HepG2 (cell line): ENCODE data around the gene FAM187B. TPM values are rescaled to one million over a fixed set of nuclear protein-coding genes. Genes with fewer than 3 reads are reported as not detected.

ENCODE experiments used
- ATAC-seq: fragments of 200-7000 bp; cut with Tn5 transposase; 3 replicates; pipeline ENCODE4 v1.9.1; 2020; ENCODE audit warnings: mild to moderate bottlenecking, moderate library complexity
- BruUV-seq: library from RNA; stranded (reverse); fragments of 400-500 nt; replicated peaks from 2 replicates; lab custom pipeline; 2021; lab: Mats Ljungman, UMichigan
- CTCF ChIA-PET: fragments of 300-600 bp; formaldehyde crosslinking; extraction: SDS; loops from one replicate; lab custom pipeline; 2021; ENCODE audit warnings: low total read pairs, inconsistent platforms, low intra/inter-chr PET ratio; lab: Yijun Ruan, JAX
- POLR2A ChIA-PET: fragments of 350-600 bp; sonication (Branson Sonifier 250); formaldehyde crosslinking; loops from one replicate; lab custom pipeline; 2020; ENCODE audit warnings: antibody characterized with exemption, inconsistent platforms; lab: Yijun Ruan, JAX
- DNase-seq: peaks from one replicate; pipeline ENCODE4 v3.0.0-alpha.2; 2015; ENCODE audit warnings: low spot score
- FAIRE-seq: peaks from 3 replicates; lab custom pipeline; 2011; peaks lifted over from hg19 to GRCh38; lab: Jason Lieb, UNC
- H2AFZ ChIP-seq: one replicate; pipeline ENCODE4 v1.6.1; 2011; ENCODE audit warnings: low read length, inconsistent platforms
- H3K27ac ChIP-seq: fragments of 300-600 bp; 3 replicates; pipeline ENCODE4 v1.8.0; 2011; ENCODE audit warnings: mixed run types, mild to moderate bottlenecking, mixed read lengths, low read length, inconsistent platforms; ENCODE audit not compliant: insufficient read depth; ENCODE audit errors: extremely low read length
- H3K27me3 ChIP-seq, 2 experiments: fragments of 200-600 bp in 1 of 2; 2 replicates in 1 of 2; 3 replicates in 1 of 2; pipeline versions ENCODE4 v1.6.0 to v1.8.0; 2011; ENCODE audit warnings: low read length in 2 of 2, mild to moderate bottlenecking in 2 of 2, moderate library complexity in 2 of 2, inconsistent platforms in 1 of 2; ENCODE audit not compliant: insufficient read depth in 2 of 2, control insufficient read depth in 1 of 2
- H3K36me3 ChIP-seq, 2 experiments: fragments of 200-600 bp in 1 of 2; replicated peaks in 1 of 2; 2 replicates in 1 of 2; 3 replicates in 1 of 2; pipeline versions ENCODE4 v1.5.1 to v1.8.0; 2011; ENCODE audit warnings: low read length in 2 of 2, inconsistent platforms in 1 of 2; ENCODE audit not compliant: insufficient read depth in 2 of 2, control insufficient read depth in 1 of 2
- H3K4me1 ChIP-seq: 2 replicates; pipeline ENCODE4 v1.5.1; 2012; ENCODE audit warnings: low read length, inconsistent platforms; ENCODE audit not compliant: insufficient read depth
- H3K4me2 ChIP-seq: 2 replicates; pipeline ENCODE4 v1.6.0; 2011; ENCODE audit warnings: low read depth, low read length, inconsistent platforms
- H3K4me3 ChIP-seq, 3 experiments: fragments of 200-600 bp in 1 of 3; sonication (generic), shearing (Covaris generic) in 1 of 3; replicated peaks in 1 of 3; 2 replicates each; pipeline ENCODE4 v1.5.1; 2011 to 2016; ENCODE audit warnings: low read length in 3 of 3, inconsistent platforms in 2 of 3, low read depth in 2 of 3, mild to moderate bottlenecking in 2 of 3, control low read depth in 1 of 3, mixed read lengths in 1 of 3; ENCODE audit not compliant: insufficient read depth in 1 of 3
- H3K79me2 ChIP-seq: one replicate; pipeline ENCODE4 v1.6.1; 2011; ENCODE audit warnings: low read length, inconsistent platforms; ENCODE audit not compliant: insufficient read depth
- H3K9ac ChIP-seq: 2 replicates; pipeline ENCODE4 v1.6.0; 2011; ENCODE audit warnings: mild to moderate bottlenecking, low read depth, low read length, inconsistent platforms; ENCODE audit not compliant: insufficient read depth
- H3K9me3 ChIP-seq: 2 replicates; pipeline ENCODE4 v1.5.1; 2012; ENCODE audit warnings: mild to moderate bottlenecking, low read length
- H4K20me1 ChIP-seq: 2 replicates; pipeline ENCODE4 v1.6.0; 2011; ENCODE audit warnings: inconsistent platforms, mild to moderate bottlenecking, low read length, moderate library complexity; ENCODE audit not compliant: insufficient read depth
- ADNP ChIP-seq: sonication (generic); formaldehyde crosslinking; IDR thresholded peaks from 2 replicates; pipeline ENCODE4 v1.4.0; 2020; ENCODE audit warnings: missing genetic modification reagents
- AGO2 ChIP-seq: fragments of 200-400 bp; formaldehyde crosslinking; optimal IDR thresholded peaks from 2 replicates; pipeline ENCODE3; 2017; ENCODE audit warnings: mild to moderate bottlenecking, low read depth, low read length, moderate library complexity
- EEA1 ChIP-seq: sonication (generic); formaldehyde crosslinking; IDR thresholded peaks from 2 replicates; pipeline ENCODE4 v1.5.1; 2020; ENCODE audit warnings: mild to moderate bottlenecking, missing genetic modification reagents, borderline replicate concordance
- HNRNPK ChIP-seq: fragments of 200-400 bp; formaldehyde crosslinking; IDR thresholded peaks from 2 replicates; pipeline ENCODE4 v1.6.1; 2018; ENCODE audit warnings: low read length, low read depth, moderate library complexity, mild to moderate bottlenecking; ENCODE audit not compliant: poor library complexity, severe bottlenecking
- MED13 ChIP-seq: sonication (generic); formaldehyde crosslinking; IDR thresholded peaks from 2 replicates; pipeline ENCODE4 v1.5.0; 2020; ENCODE audit warnings: missing genetic modification reagents
- ONECUT2 ChIP-seq: sonication (generic); formaldehyde crosslinking; IDR thresholded peaks from 2 replicates; pipeline ENCODE4 v1.4.0; 2020; ENCODE audit warnings: missing genetic modification reagents
- POLR2A ChIP-seq, 2 experiments: IDR thresholded peaks; 2 replicates each; pipeline ENCODE4 v1.6.1; 2011; ENCODE audit warnings: low read depth in 2 of 2, low read length in 2 of 2, mild to moderate bottlenecking in 1 of 2, moderate library complexity in 1 of 2; ENCODE audit not compliant: insufficient read depth in 1 of 2
- RBFOX2 ChIP-seq: fragments of 200-400 bp; formaldehyde crosslinking; IDR thresholded peaks from 2 replicates; pipeline ENCODE4 v1.6.1; 2017; ENCODE audit warnings: low read depth, mild to moderate bottlenecking, low read length
- SKI ChIP-seq: fragments of 450-650 bp; IDR thresholded peaks from one replicate; pipeline ENCODE4 v1.6.1; 2018; ENCODE audit warnings: mild to moderate bottlenecking; ENCODE audit not compliant: partially characterized antibody
- USF2 ChIP-seq, 2 experiments: sonication (generic) in 1 of 2; formaldehyde crosslinking in 1 of 2; IDR thresholded peaks; 2 replicates each; pipeline versions ENCODE4 v1.5.1 to v1.6.1; 2011 to 2020; ENCODE audit warnings: borderline replicate concordance in 1 of 2, low read depth in 1 of 2, low read length in 1 of 2, mild to moderate bottlenecking in 1 of 2, missing genetic modification reagents in 1 of 2, moderate library complexity in 1 of 2
- ZBTB2 ChIP-seq: sonication (generic); formaldehyde crosslinking; IDR thresholded peaks from 2 replicates; pipeline ENCODE4 v1.8.0; 2022; ENCODE audit warnings: low read depth, missing genetic modification reagents
- ZBTB43 ChIP-seq: sonication (generic); formaldehyde crosslinking; conservative IDR thresholded peaks from 2 replicates; pipeline ENCODE4 v1.4.0; 2020; ENCODE audit warnings: missing genetic modification reagents
- ZNF331 ChIP-seq: sonication (generic); formaldehyde crosslinking; IDR thresholded peaks from 2 replicates; pipeline ENCODE4 v1.4.0; 2020; ENCODE audit warnings: missing genetic modification reagents
- ZSCAN29 ChIP-seq: sonication (generic); formaldehyde crosslinking; conservative IDR thresholded peaks from 2 replicates; pipeline ENCODE4 v1.4.0; 2020; ENCODE audit warnings: mild to moderate bottlenecking, missing genetic modification reagents
- WGBS: methylation state at CpG from one replicate; pipeline ENCODE4 v1.1.6; 2017; ENCODE audit warnings: low lambda C conversion rate; 5-methylcytosine and 5-hydroxymethylcytosine counted together
- in situ Hi-C: cut with HindIII; loops from 2 replicates; pipeline ENCODE4 v1.10.0; 2017; ENCODE audit warnings: low pct_unique_long_range_greater_than_20kb; ENCODE audit not compliant: extremely low pct_ligation_motif_present
- intact Hi-C: fragments of 100-400 bp; cut with micrococcal nuclease; formaldehyde crosslinking; loops from one replicate; pipeline ENCODE4 v1.10.0; 2022; ENCODE audit not compliant: unreplicated experiment
- polyA plus RNA-seq, 8 experiments: library from polyadenylated mRNA; depleted of rRNA in 3 of 8; stranded (reverse) in 7 of 8; unstranded in 1 of 8; fragments of >200 nt; fragmentation: Illumina TruSeq in 4 of 8; extraction: Trizol in 4 of 8; gene quantifications; 2 replicates each; pipeline versions ENCODE4 v1.2.1 to v1.2.3, GENCODE V29; 2011 to 2016; ENCODE audit warnings: low read depth in 4 of 8, missing spikeins in 1 of 8, mixed read lengths in 1 of 8; ENCODE audit not compliant: insufficient read depth in 1 of 8
- total RNA-seq, 5 experiments: library from RNA; depleted of rRNA; stranded (reverse); fragments of >200 nt; fragmentation: Illumina TruSeq; extraction: Trizol; gene quantifications; 2 replicates each; pipeline ENCODE4 v1.2.3, GENCODE V29; 2016; ENCODE audit warnings: low read depth in 1 of 5

The FAM187B gene
- total and polyA plus RNA-seq, 2 of the 13 experiments (the other 11 are each of a cell fraction or from before 2014, with no cell fraction given) = not detected

GRCh38 chr19:35269438-35270117 is 41.0 kb upstream of the FAM187B start (continued):
- TF ChIP-seq ZNF331 (CRISPR knock-in tag) = peak; percentile 73; the same call in 1 of the 2 replicates

- POLR2A ChIA-PET = interaction anchor here (0.6 to 2.1 kb wide), 7 partner anchors 10 to 434 kb away, joined by 3 to 10 read pairs (median 3); partner anchors contain the start of gene HAMP
- DNase-seq (peak; percentile 72), FAIRE-seq (no peak), ATAC-seq (no peak)
- Histone ChIP-seq H3K4me1 (peaks cover 20% of the 10 kb centered on the region), H3K9ac (peak within 1 kb of the TSS; percentile 79), H3K27me3 (no peaks in the 10 kb centered on the region), H3K79me2 (peaks cover 18% of the 10 kb centered on the region), H3K36me3 (peaks cover 18 to 51% of the 10 kb centered on the region in 2 experiments), H3K4me2 (peak within 1 kb of the TSS; percentile 68), H3K4me3 (peak within 1 kb of the TSS; percentile 79 to 97 (median 79)), H3K27ac (peak within 1 kb of the TSS; percentile 92), H2AFZ (no peak within 1 kb of the TSS), H3K9me3 (no peaks in the 10 kb centered on the region), H4K20me1 (no peaks in the 10 kb centered on the region)
- in situ Hi-C loops (no loop called here), intact Hi-C loops (loop anchor here (1.0 to 5.0 kb wide), 2 partner anchors 15 to 189 kb away; no protein-coding TSS in a partner anchor)
- CTCF ChIA-PET = interaction anchor here (0.7 to 1.6 kb wide), 3 partner anchors 20 to 84 kb away, joined by 3 to 9 read pairs (median 4); partner anchors contain the start of gene LSR
- WGBS = 0% methylated on average over 15 of the region's 126 CpGs
- no TSS peak for BruUV-seq
- TF ChIP-seq SKI (peak; percentile 32), ADNP (CRISPR knock-in tag) (no peak), RBFOX2 (peak; percentile 79), HNRNPK (peak; percentile 95), ZSCAN29 (CRISPR knock-in tag) (no peak), EEA1 (CRISPR knock-in tag) (no peak), ONECUT2 (no peak), USF2 (IDR thresholded peaks at IDR 0.05; ENCODE audit: low read depth, low read length) (peak; percentile 39; the same call in 1 of the 2 replicates), USF2 (CRISPR knock-in tag; IDR thresholded peaks at IDR 0.05; ENCODE audit: borderline replicate concordance) (no peak), AGO2 (no peak), MED13 (CRISPR knock-in tag) (no peak), ZBTB43 (CRISPR knock-in tag) (no peak), POLR2A (IDR thresholded peaks at IDR 0.05; ENCODE audit: insufficient read depth in 1 of 2, low read depth in 2 of 2, low read length in 2 of 2) (0 out of 4 replicates have a peak, but pooled peaks of 1 of the 2 experiments have one; percentile 8), ZBTB2 (CRISPR knock-in tag) (peak; percentile 8; the same call in 1 of the 2 replicates)
Measured at GRCh38 chr19:35268536-35269437, 40.2 kb upstream of the FAM187B start, which contains the start of gene USF2. Gene USF2, plus strand, starts transcription at chr19:35268962. Its CDS starts 140 bp downstream, at chr19:35269102.
